GM23248 (cell line): ENCODE results near the gene KAZN. TPM values are rescaled to one million over a fixed set of nuclear protein-coding genes. Genes with fewer than 3 reads are reported as not detected.

ENCODE experiments used
- DNase-seq: peaks from one replicate; pipeline ENCODE4 v3.0.0-alpha.2; 2015
- H2AFZ ChIP-seq: fragments of 200-600 bp; sonication (generic); 2 replicates; pipeline ENCODE4 v1.6.1; 2016; ENCODE audit warnings: antibody characterized with exemption
- H3F3A ChIP-seq: fragments of 200-600 bp; sonication (generic); 2 replicates; pipeline ENCODE4 v1.6.1; 2016; ENCODE audit warnings: mild to moderate bottlenecking, antibody characterized with exemption, mixed run types; ENCODE audit not compliant: insufficient read depth
- H3K27ac ChIP-seq: fragments of 200-600 bp; sonication (generic); 2 replicates; pipeline ENCODE4 v1.5.1; 2016; ENCODE audit warnings: mild to moderate bottlenecking
- H3K27me3 ChIP-seq: fragments of 200-600 bp; sonication (generic); replicated peaks from 2 replicates; pipeline ENCODE4 v1.6.1; 2016; ENCODE audit warnings: mild to moderate bottlenecking; ENCODE audit not compliant: insufficient read depth
- H3K36me3 ChIP-seq: fragments of 200-600 bp; sonication (generic); 2 replicates; pipeline ENCODE4 v1.6.1; 2016; ENCODE audit warnings: low read depth, mild to moderate bottlenecking
- H3K4me1 ChIP-seq: fragments of 200-600 bp; sonication (generic); 2 replicates; pipeline ENCODE4 v1.6.1; 2016; ENCODE audit warnings: mild to moderate bottlenecking; ENCODE audit not compliant: insufficient read depth
- H3K4me2 ChIP-seq: fragments of 200-600 bp; sonication (generic); one replicate; pipeline ENCODE4 v1.6.1; 2016; ENCODE audit warnings: mild to moderate bottlenecking; ENCODE audit not compliant: unreplicated experiment
- H3K4me3 ChIP-seq: fragments of 200-600 bp; sonication (generic); 2 replicates; pipeline ENCODE4 v1.5.1; 2016; ENCODE audit warnings: mild to moderate bottlenecking
- H3K79me2 ChIP-seq: fragments of 200-600 bp; sonication (generic); 2 replicates; pipeline ENCODE4 v1.6.1; 2016; ENCODE audit warnings: mild to moderate bottlenecking; ENCODE audit not compliant: insufficient read depth
- H3K9ac ChIP-seq: fragments of 200-600 bp; sonication (generic); 2 replicates; pipeline ENCODE4 v1.6.1; 2016; ENCODE audit warnings: mild to moderate bottlenecking
- H3K9me2 ChIP-seq: fragments of 200-600 bp; sonication (generic); 2 replicates; pipeline ENCODE4 v1.6.1; 2016; ENCODE audit warnings: mixed run types, mild to moderate bottlenecking, moderate library complexity; ENCODE audit not compliant: insufficient read depth
- H3K9me3 ChIP-seq: fragments of 200-600 bp; sonication (generic); one replicate; pipeline ENCODE4 v1.6.1; 2017; ENCODE audit warnings: low read depth
- H4K20me1 ChIP-seq: fragments of 200-600 bp; sonication (generic); 2 replicates; pipeline ENCODE4 v1.6.0; 2016; ENCODE audit not compliant: insufficient read depth
- EZH2 ChIP-seq: fragments of 200-600 bp; sonication (generic); IDR thresholded peaks from 2 replicates; pipeline ENCODE4 v1.6.1; 2018; ENCODE audit warnings: antibody characterized with exemption, mild to moderate bottlenecking; ENCODE audit not compliant: insufficient read depth, poor library complexity, severe bottlenecking
- EZH2phosphoT487 ChIP-seq: fragments of 200-600 bp; sonication (generic); IDR thresholded peaks from 2 replicates; pipeline ENCODE4 v1.6.1; 2018; ENCODE audit warnings: antibody characterized with exemption, moderate library complexity, mild to moderate bottlenecking, low read depth; ENCODE audit not compliant: insufficient read depth
- WGBS, 2 experiments: methylation state at CpG; one replicate each; pipeline ENCODE4 v1.1.6; 2015 to 2017; ENCODE audit warnings: low lambda C conversion rate in 2 of 2, low coverage in 1 of 2; ENCODE audit errors: missing lambda C conversion rate in 2 of 2; 5-methylcytosine and 5-hydroxymethylcytosine counted together
- in situ Hi-C: fragments of 300-500 bp; cut with MboI; formaldehyde crosslinking; loops from 2 replicates; pipeline ENCODE4 v1.15.0; 2020
- polyA plus RNA-seq: library from polyadenylated mRNA; unstranded; fragments of >200 nt; fragmentation: Nextera tagmentation; extraction: Ambion mirVana; gene quantifications from 2 replicates; pipeline ENCODE4 v1.2.1, GENCODE V29; 2016
- total RNA-seq: library from RNA; depleted of rRNA; stranded (reverse); fragments of >200 nt; shearing (Covaris generic); gene quantifications from 2 replicates; pipeline ENCODE4 v1.2.3, GENCODE V29; 2014

KAZN gene
- total and polyA plus RNA-seq, 2 experiments from 2014 or later: 4.9 to 7.2 TPM

DNA sequence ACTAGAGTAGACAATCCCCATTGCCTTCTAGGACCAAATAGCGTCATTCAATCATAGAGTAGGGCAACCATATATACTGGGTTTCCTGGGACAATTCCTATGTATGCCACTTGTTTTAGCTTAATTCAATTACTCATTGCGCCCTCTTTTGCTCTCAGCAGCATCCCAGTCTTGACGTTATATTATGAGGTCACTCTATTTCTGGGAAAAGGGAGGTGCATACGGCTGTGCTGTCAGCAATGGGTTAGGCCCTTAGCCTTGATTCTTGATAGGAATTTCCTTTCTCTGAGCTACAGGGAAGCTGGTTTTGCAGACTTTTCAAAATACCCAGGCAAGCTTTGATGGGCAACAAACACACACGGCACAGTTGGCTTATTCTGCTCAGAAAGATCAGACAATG is 4.4 kb upstream of the KAZN start:
- H3F3A ChIP-seq: no peaks in the 10 kb centered on the region
- H3K27me3 ChIP-seq: peaks cover 42% of the 10 kb centered on the region
- no peak overlapping the region for H3K27ac ChIP-seq
- H3K9ac ChIP-seq: no peak overlapping the region
- no peak overlapping the region for H3K4me2 ChIP-seq
- WGBS, 2 experiments: 79 to 83% methylated on average over 5 of the region's 5 CpGs
- no peaks in the 10 kb centered on the region for H3K9me3 ChIP-seq
- no peaks in the 10 kb centered on the region for H4K20me1 ChIP-seq
- in situ Hi-C loops: no loop called here
- no peaks in the 10 kb centered on the region for H3K79me2 ChIP-seq
- H3K36me3 ChIP-seq: no peaks in the 10 kb centered on the region
- TF ChIP-seq EZH2phosphoT487 (no peak), EZH2 (no peak)
- H3K4me3 ChIP-seq: no peak overlapping the region
- H3K4me1 ChIP-seq: no peaks in the 10 kb centered on the region
- no peak for DNase-seq
- H2AFZ ChIP-seq: no peak overlapping the region
- no peaks in the 10 kb centered on the region for H3K9me2 ChIP-seq

GRCh38 chr1:14596591-14596990 is 1.9 kb upstream of the KAZN start:
- Histone ChIP-seq H3F3A (no peaks in the 10 kb centered on the region), H4K20me1 (no peaks in the 10 kb centered on the region), H3K4me1 (no peaks in the 10 kb centered on the region), H3K9me2 (no peaks in the 10 kb centered on the region), H2AFZ (no peak overlapping the region), H3K9me3 (no peaks in the 10 kb centered on the region), H3K27ac (no peak overlapping the region), H3K4me2 (no peak overlapping the region), H3K79me2 (no peaks in the 10 kb centered on the region), H3K36me3 (no peaks in the 10 kb centered on the region), H3K4me3 (no peak overlapping the region), H3K9ac (no peak overlapping the region), H3K27me3 (peaks cover 60% of the 10 kb centered on the region)
- in situ Hi-C loops: no loop called here
- DNase-seq: no peak
- WGBS, 2 experiments: 91 to 95% methylated on average over 5 of the region's 5 CpGs
- TF ChIP-seq EZH2phosphoT487: no peak
- TF ChIP-seq EZH2: no peak

- H3K4me1 ChIP-seq: no peaks in the 10 kb centered on the region
- no peak for TF ChIP-seq EZH2
- no peak for TF ChIP-seq EZH2phosphoT487
- WGBS, 2 experiments: 77 to 78% methylated on average over 9 to 10 of the region's 10 CpGs
- H4K20me1 ChIP-seq: no peaks in the 10 kb centered on the region
- no peaks in the 10 kb centered on the region for H3F3A ChIP-seq
- no peak for DNase-seq
- H3K79me2 ChIP-seq: no peaks in the 10 kb centered on the region
- H3K9me2 ChIP-seq: no peaks in the 10 kb centered on the region
- no peak overlapping the region for H3K27ac ChIP-seq
- no peaks in the 10 kb centered on the region for H3K9me3 ChIP-seq
- no peak overlapping the region for H3K4me2 ChIP-seq
- no peaks in the 10 kb centered on the region for H3K36me3 ChIP-seq
- in situ Hi-C loops: no loop called here
- peaks cover 66% of the 10 kb centered on the region for H3K27me3 ChIP-seq
- H2AFZ ChIP-seq: no peak overlapping the region
- no peak overlapping the region for H3K4me3 ChIP-seq
- H3K9ac ChIP-seq: no peak overlapping the region
These were observed 1.0 kb upstream of the KAZN start for GRCh38 chr1:14597343-14598006.

GRCh38 chr1:14598007-14598497 is 433 bp upstream of the KAZN start:
- in situ Hi-C loops: no loop called here
- Histone ChIP-seq H4K20me1 (no peaks in the 10 kb centered on the region), H3K4me1 (no peaks in the 10 kb centered on the region), H3K9ac (no peak overlapping the region), H3K4me2 (peak overlapping the region; percentile 70), H2AFZ (no peak overlapping the region), H3K27ac (no peak overlapping the region), H3K9me3 (no peaks in the 10 kb centered on the region), H3K79me2 (no peaks in the 10 kb centered on the region), H3K36me3 (no peaks in the 10 kb centered on the region), H3K27me3 (peaks cover 67% of the 10 kb centered on the region), H3K4me3 (no peak overlapping the region), H3F3A (no peaks in the 10 kb centered on the region), H3K9me2 (no peaks in the 10 kb centered on the region)
- WGBS, 2 experiments: 11 to 12% methylated on average over 9 to 26 of the region's 26 CpGs
- DNase-seq: no peak
- TF ChIP-seq EZH2: no peak
- TF ChIP-seq EZH2phosphoT487: no peak
